Natural killer cell (primary cell): ENCODE measurements around the gene BCL3. TPM values are rescaled to one million over a fixed set of nuclear protein-coding genes. Genes with fewer than 3 reads are reported as not detected.

Source experiments
- ATAC-seq, 3 donors: fragments of 150-1000 bp in 2 of 3; fragments of 200-7000 bp in 1 of 3; cut with Tn5 transposase; 1 replicate in 1 of 3; 2 replicates in 2 of 3; pipeline ENCODE4 v1.10.0; 2021; ENCODE audit warnings: mild to moderate bottlenecking in 2 of 3, moderate library complexity in 2 of 3
- DNase-seq, 2 donors: peaks; one replicate each; pipeline versions ENCODE4 v3.0.0 to v3.0.0-alpha.2; 2013 to 2021; ENCODE audit warnings: mixed read lengths in 1 of 2
- H3K27ac ChIP-seq: one replicate; pipeline ENCODE4 v1.5.1; 2013; ENCODE audit warnings: mild to moderate bottlenecking, low read length
- H3K27me3 ChIP-seq: one replicate; pipeline ENCODE4 v1.6.1; 2013; ENCODE audit warnings: low read length; ENCODE audit not compliant: control insufficient read depth, insufficient read depth
- H3K36me3 ChIP-seq: one replicate; pipeline ENCODE4 v1.6.1; 2013; ENCODE audit warnings: low read length; ENCODE audit not compliant: control insufficient read depth, insufficient read depth
- H3K4me1 ChIP-seq: one replicate; pipeline ENCODE4 v1.6.1; 2013; ENCODE audit warnings: low read length; ENCODE audit not compliant: control insufficient read depth, insufficient read depth
- H3K4me3 ChIP-seq: one replicate; pipeline ENCODE4 v1.5.1; 2013; ENCODE audit warnings: low read length
- H3K9me3 ChIP-seq: one replicate; pipeline ENCODE4 v1.6.1; 2013; ENCODE audit warnings: low read length; ENCODE audit not compliant: control insufficient read depth, insufficient read depth
- H3K27ac Mint-ChIP-seq, 2 donors: one replicate each; pipeline ENCODE4 v1.8.0; 2022; ENCODE audit warnings: mild to moderate bottlenecking in 2 of 2, mixed read lengths in 2 of 2, moderate library complexity in 1 of 2
- H3K27me3 Mint-ChIP-seq, 2 donors: one replicate each; pipeline ENCODE4 v1.8.0; 2022; ENCODE audit warnings: low read depth in 2 of 2, mixed read lengths in 2 of 2
- H3K36me3 Mint-ChIP-seq: one replicate; pipeline ENCODE4 v1.8.0; 2022; ENCODE audit warnings: mixed read lengths
- H3K4me1 Mint-ChIP-seq, 2 donors: one replicate each; pipeline ENCODE4 v1.8.0; 2022; ENCODE audit warnings: mixed read lengths in 2 of 2
- H3K4me3 Mint-ChIP-seq: one replicate; pipeline ENCODE4 v1.8.0; 2022; ENCODE audit warnings: mild to moderate bottlenecking, moderate library complexity, mixed read lengths
- H3K9me3 Mint-ChIP-seq, 2 donors: one replicate each; pipeline ENCODE4 v1.8.0; 2022; ENCODE audit warnings: mixed read lengths in 2 of 2
- CTCF ChIP-seq: fragments of 200-600 bp; IDR thresholded peaks from one replicate; pipeline ENCODE4 v1.8.0; 2022; ENCODE audit warnings: antibody characterized with exemption
- WGBS: methylation state at CpG from one replicate; pipeline ENCODE4 v1.1.7; 2013; ENCODE audit warnings: missing lambda C conversion rate; ENCODE audit not compliant: insufficient coverage; 5-methylcytosine and 5-hydroxymethylcytosine counted together
- intact Hi-C: fragments of 100-400 bp; cut with micrococcal nuclease; formaldehyde crosslinking; loops from one replicate; pipeline ENCODE4 v1.14.2; 2022
- total RNA-seq, 4 donors: library from RNA; stranded (reverse); fragments of 120-200 nt in 1 of 4; gene quantifications; one replicate each; pipeline versions ENCODE4 v1.2.3 to v1.2.4, GENCODE V29; 2013 to 2022

The BCL3 gene
- total RNA-seq, 3 donors from 2014 or later (not counting 1 experiment from before 2014, with no cell fraction given) = 152 to 199 (median 164) TPM

DNA sequence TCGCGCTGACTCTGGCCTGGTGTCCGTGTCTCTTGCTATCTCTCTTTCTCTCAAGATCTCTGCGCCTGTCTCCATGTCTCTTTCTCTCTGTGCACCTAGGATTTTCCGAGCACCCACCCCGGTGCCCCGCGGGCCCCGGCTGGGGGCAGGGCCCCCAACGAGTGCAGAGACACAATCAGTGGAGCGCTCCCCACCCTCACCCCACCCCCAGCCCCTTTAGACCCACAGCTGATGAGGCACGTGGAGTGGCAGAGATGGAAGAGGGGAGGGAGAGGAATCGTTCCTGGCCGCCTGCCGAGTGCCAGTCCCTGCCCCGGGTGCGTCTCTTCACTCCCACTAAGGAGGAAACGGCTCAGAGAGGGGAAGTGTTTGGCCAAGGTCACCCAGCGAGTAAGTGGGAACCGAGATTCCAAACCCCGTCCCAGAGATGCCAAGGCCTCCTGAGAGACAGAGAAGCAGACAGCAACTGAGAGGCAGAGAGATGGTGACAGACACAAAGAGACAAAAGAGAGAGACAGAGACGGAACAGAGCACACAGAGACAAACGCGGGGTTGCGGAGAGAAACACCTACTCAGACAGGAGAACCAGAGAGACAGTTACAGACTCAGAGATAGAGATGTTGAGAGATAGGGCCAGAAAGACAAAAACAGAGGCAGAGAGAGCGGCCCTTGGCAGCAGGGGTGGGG, 626 bp upstream of the BCL3 start:
- Histone ChIP-seq H3K4me3 (peak overlapping the region; percentile 57), H3K36me3 (peaks cover 14% of the 10 kb centered on the region), H3K4me1 (peaks cover 60% of the 10 kb centered on the region), H3K27ac (peak overlapping the region; percentile 87), H3K27me3 (no peaks in the 10 kb centered on the region), H3K9me3 (no peaks in the 10 kb centered on the region)
- TF ChIP-seq CTCF = no peak
- Mint-ChIP-seq H3K4me3 (peak overlapping the region; percentile 89), H3K27me3 (no peaks in the 10 kb centered on the region), H3K9me3 (no peaks in the 10 kb centered on the region), H3K36me3 (no peaks in the 10 kb centered on the region), H3K27ac (peak overlapping the region; percentile 88 to 93), H3K4me1 (peaks cover 37 to 64% of the 10 kb centered on the region in 2 donors)
- ATAC-seq (peak in 2 of 3 donors; percentile 0 to 1), DNase-seq (no peak)
- intact Hi-C loops = loop anchor here (1.0 kb wide), 2 partner anchors 13 to 22 kb away; no protein-coding TSS in a partner anchor
- under 1% methylated on average over 23 of the region's 26 CpGs for WGBS

DNA sequence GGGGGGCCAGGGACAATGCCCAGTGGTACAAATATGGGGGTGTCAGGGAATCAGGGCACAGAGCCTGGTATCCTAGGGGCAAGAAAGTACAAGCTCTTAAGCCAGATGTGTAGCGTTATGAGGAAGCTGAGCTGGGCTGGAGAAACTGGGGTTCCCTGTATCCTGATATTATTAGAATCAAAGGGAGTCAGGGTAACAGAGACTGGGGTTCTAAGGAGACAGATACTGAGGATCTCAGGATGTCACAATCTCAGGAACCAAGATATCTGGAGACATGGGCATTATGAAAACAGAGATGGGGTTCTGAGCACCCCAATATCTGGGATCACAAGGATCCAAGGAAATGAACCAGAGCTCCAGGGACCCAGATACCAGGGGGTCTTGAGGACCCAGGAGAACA, 784 bp downstream of the BCL3 start:
- H3K9me3 ChIP-seq = no peaks in the 10 kb centered on the region
- ATAC-seq (no peak), DNase-seq (peak in 1 of 2 donors; percentile 31)
- Mint-ChIP-seq H3K36me3 (no peaks in the 10 kb centered on the region), H3K4me1 (peaks cover 46 to 76% of the 10 kb centered on the region in 2 donors), H3K27me3 (no peaks in the 10 kb centered on the region), H3K9me3 (no peaks in the 10 kb centered on the region), H3K4me3 (peak overlapping the region; percentile 86), H3K27ac (peak overlapping the region; percentile 91 to 93)
- peak overlapping the region; percentile 86 for H3K27ac ChIP-seq
- no peaks in the 10 kb centered on the region for H3K27me3 ChIP-seq
- intact Hi-C loops = no loop called here
- peak overlapping the region; percentile 66 for H3K4me3 ChIP-seq
- peaks cover 67% of the 10 kb centered on the region for H3K4me1 ChIP-seq
- peaks cover 14% of the 10 kb centered on the region for H3K36me3 ChIP-seq
- 19% methylated on average over 1 of the region's 1 CpG for WGBS
- TF ChIP-seq CTCF = no peak

GRCh38 chr19:44749994-44750393, 1.5 kb downstream of the BCL3 start:
- peaks cover 14% of the 10 kb centered on the region for H3K36me3 ChIP-seq
- Mint-ChIP-seq H3K4me1 (peaks cover 52 to 82% of the 10 kb centered on the region in 2 donors), H3K27me3 (no peaks in the 10 kb centered on the region), H3K27ac (peak overlapping the region; percentile 91 to 93), H3K4me3 (peak overlapping the region; percentile 86), H3K36me3 (no peaks in the 10 kb centered on the region), H3K9me3 (no peaks in the 10 kb centered on the region)
- ATAC-seq (no peak), DNase-seq (peak in 1 of 2 donors; percentile 27)
- H3K27ac ChIP-seq = peak overlapping the region; percentile 86
- H3K4me1 ChIP-seq = peaks cover 74% of the 10 kb centered on the region
- 95% methylated on average over 10 of the region's 10 CpGs for WGBS
- no peak for TF ChIP-seq CTCF
- no peaks in the 10 kb centered on the region for H3K9me3 ChIP-seq
- H3K27me3 ChIP-seq = no peaks in the 10 kb centered on the region
- intact Hi-C loops = no loop called here
- peak overlapping the region; percentile 66 for H3K4me3 ChIP-seq
